ENCODE measurements around the gene ZIC5.

The ZIC5 gene

GRCh38 chr13:99975626-99976025, 4.1 kb upstream of the ZIC5 start:
- no peak for DNase-seq

DNA sequence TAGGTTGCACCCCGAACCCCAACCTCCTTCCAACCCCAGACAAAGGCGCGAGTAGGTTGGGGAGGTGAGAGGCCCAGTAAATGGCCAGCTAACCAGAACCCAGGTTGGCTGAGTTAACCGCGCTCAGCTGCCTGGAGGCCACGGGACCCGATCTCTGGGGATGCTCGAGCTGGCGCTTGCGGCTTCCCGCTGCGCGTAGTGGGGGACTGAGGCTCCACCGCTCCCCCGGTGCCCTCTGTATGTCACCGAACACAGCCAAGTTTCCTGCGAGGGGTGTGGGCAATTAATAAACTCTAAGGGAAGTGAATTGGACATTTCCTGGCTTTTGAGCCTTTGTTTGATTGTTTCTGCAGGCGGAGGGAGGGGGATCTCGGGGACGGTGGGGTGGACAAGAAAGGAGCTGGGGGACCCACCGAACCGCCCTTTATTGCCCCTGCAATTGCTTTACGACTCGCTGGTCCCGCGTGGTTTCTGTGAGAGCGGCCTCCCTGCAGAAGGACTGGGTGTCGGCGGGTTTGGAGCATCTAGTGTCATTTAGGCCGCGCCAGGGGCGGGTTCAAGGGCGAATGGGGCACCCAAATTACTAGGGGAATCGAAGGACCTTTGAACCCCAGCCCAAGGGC, 3.5 kb upstream of the ZIC5 start:
- no peak for DNase-seq

DNA sequence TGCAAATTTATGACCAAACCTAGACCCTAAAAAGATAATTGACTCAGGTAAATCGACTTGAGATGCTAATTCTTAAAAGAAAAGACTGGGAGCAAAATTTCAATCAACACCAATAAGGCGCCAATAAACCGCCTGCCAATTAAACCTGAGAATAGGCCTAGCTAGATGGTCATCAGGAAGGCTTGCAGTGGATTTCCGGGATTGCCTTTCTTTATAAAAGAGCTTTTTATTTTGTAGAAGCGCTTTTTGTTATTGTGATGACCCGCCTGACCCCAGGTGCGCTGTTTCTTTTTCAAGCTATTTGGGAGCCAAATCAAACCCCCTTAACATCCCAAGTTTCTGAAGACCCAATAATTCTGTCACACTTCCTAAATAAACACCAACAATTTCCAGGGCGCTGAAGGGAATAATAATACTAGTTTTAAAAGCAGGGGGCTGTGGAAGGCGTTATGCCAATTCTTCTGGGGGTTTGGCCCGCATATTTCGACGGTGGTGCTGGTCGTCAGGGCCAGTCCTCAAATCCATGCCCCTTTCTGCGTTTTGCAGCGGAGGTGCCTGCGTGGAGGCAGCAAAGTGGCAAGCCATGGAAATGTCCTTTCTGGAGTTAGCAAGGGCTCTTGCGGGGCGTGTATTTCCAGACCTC, 2.9 kb upstream of the ZIC5 start:
- DNase-seq, result no peak

- no peak for DNase-seq
These were observed 2.2 kb upstream of the ZIC5 start for GRCh38 chr13:99973808-99974185.

- no peak for DNase-seq
These were observed 1.7 kb upstream of the ZIC5 start for GRCh38 chr13:99973163-99973807.

- DNase-seq, result no peak
These were observed 694 bp upstream of the ZIC5 start for GRCh38 chr13:99972190-99972731.

GRCh38 chr13:99970651-99971575, 654 bp downstream of the ZIC5 start:
- DNase-seq, result no peak

DNA sequence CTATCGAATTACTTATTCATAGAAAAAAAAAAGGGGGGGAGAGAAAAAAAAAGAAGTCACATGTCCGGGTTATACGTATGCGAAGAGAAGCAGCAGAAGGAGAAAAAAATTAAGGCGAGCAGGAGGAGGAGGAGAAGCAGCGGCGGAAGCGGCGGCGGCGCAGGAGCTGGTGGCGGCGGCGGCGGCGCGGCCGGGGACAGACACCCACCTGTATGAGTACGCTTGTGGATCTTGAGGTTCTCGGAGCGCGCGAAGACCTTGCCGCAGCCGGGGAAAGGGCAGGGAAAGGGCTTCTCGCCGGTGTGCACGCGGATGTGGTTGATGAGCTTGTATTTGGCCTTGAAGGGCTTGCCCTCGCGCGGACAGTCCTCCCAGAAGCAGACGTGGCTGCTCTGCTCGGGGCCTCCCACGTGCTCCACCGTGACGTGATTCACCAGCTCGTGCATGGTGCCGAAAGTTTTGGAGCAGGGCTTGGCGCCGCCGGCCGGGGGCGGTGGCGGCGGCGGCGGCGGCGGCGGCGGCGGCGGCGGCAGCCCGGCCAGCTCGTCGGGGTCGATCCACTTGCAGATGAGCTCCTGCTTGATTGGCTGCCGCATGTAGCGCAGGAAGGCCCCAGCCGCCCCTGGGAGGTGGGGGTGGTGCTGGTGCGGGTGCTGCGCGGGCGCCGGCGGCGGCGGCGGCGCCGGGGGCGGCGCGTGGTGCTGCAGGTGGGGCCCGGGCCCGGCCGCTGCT, 1.5 kb downstream of the ZIC5 start:
- no peak for DNase-seq

DNA sequence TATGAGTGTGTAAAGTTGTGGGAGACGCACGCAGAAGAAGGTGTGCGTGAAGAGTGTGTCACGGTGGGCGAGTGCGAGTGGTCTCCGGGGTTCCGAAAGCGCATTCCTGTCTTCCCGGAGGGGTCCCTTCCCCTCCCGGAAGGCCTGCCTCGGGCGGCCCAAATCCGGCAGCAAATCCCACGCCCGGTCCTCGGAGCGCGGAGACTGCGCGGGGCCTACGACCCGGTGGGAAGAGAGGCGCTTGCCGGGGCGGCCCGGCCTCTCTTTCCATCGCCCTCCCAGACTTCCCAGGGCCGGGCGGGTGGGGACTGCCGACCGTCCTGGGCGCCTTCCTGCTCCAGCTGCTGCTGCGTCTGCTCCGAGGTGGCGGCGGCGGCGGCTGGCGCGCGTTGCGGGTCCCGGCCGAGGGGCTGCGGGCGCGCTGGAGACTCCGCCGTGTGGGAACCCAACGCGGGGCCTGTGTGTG, 2.1 kb downstream of the ZIC5 start:
- no peak for DNase-seq

DNA sequence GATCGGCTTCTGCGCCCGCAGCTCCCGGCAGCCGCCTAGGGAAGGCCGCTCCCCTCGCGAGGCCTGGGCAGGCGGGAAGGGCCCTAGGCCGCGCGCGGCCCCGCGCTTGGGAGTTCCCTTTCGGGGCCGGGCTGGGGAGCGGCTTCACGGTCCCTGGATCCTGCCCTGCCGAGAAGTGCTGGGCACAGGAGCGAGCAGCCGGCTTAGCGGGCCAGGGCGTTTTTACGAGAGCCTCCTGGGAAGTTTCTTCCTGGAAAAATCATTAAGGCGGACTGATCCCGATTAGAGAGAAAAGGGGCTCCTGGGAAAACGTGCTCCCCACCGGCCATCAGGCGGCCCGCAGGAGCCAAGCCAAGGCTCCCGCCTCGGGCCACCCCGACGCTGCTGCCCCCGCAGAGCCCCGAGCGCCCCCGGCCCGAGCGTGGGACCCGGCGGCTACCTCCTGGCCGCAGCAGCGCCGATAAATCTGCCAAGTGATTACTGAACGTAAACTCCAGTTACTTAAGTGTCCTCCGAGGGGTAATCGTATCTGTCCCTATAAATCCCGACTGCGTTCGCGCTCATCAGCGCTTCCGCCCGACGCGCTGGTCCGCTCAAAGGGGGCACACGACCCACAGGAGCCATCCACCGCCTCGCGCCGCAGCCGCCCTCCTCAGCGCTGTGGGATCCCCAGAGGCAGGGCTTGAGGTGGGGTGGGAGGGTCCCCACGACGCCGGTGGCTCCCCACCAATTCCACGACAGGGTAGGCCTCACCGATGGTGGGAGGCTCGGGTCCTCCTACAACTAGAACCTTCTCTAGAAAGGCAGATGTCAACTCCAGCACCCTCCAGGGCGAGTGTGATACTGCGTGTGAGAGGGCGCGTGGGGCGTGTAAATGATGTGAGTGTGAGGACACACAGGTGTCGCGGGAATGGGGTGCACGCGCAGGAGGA, 2.8 kb downstream of the ZIC5 start:
- DNase-seq, result no peak

GRCh38 chr13:99967869-99968520, 3.6 kb downstream of the ZIC5 start:
- no peak for DNase-seq

GRCh38 chr13:99967498-99967868, 4.1 kb downstream of the ZIC5 start:
- DNase-seq, result no peak

GRCh38 chr13:99966064-99966805, 5.3 kb downstream of the ZIC5 start:
- DNase-seq, result no peak

GRCh38 chr13:99965329-99966000, 6.1 kb downstream of the ZIC5 start:
- DNase-seq, result no peak

GRCh38 chr13:99963816-99964339, 7.7 kb downstream of the ZIC5 start:
- no peak for DNase-seq

- DNase-seq, result no peak
These were observed 9.3 kb downstream of the ZIC5 start for GRCh38 chr13:99962242-99962641.

DNA sequence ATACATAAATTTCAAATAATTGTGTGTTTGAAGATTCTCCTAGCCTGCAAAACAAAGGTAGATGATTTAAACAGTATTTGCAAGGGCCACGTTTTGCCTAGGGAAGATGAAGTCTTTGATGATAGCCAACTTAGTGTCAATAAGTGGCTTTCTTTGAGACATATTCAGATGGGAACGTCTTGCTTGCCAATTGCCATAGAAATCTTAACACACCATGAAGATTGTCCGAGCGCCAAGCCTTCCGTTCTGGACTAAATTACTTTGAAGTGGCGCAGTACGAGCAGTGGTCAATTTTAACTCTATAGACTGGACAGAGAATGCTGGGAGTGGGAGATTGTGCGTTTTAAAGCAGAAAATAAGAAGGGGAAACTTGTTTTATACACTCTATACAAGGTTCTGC, 9.9 kb downstream of the ZIC5 start:
- DNase-seq, result no peak

- DNase-seq, result no peak
These were observed 10.8 kb downstream of the ZIC5 start for GRCh38 chr13:99960663-99961311.
